DND-41 (cell line): ENCODE data around the gene AHNAK.
A peak's percentile ranks its signal among the peaks of the same experiment; 100 is the strongest.
"Not testable (repeated sequence)": the region's sequence is repeated elsewhere in the genome, so short reads cannot be mapped to it uniquely, and the experiment has no call there.

Experiments
- ATAC-seq: fragments of 200-7000 bp; cut with Tn5 transposase; 3 replicates; pipeline ENCODE4 v1.9.1; 2021; ENCODE audit warnings: low read depth; ENCODE audit not compliant: insufficient read depth
- DNase-seq: peaks from one replicate; pipeline ENCODE4 v3.0.0-alpha.2; 2020
- H2AFZ ChIP-seq: 2 replicates; pipeline ENCODE4 v1.6.0; 2012; ENCODE audit warnings: low read depth, low read length
- H3K27ac ChIP-seq: 2 replicates; pipeline ENCODE4 v1.5.1; 2012; ENCODE audit warnings: low read length, inconsistent platforms
- H3K27me3 ChIP-seq: fragments of 200-600 bp; sonication (generic); 2 replicates; pipeline ENCODE4 v1.6.0; 2012; ENCODE audit warnings: low read length, mild to moderate bottlenecking, inconsistent platforms; ENCODE audit not compliant: insufficient read depth, poor library complexity
- H3K36me3 ChIP-seq: 2 replicates; pipeline ENCODE4 v1.5.1; 2012; ENCODE audit warnings: low read length, inconsistent platforms; ENCODE audit not compliant: insufficient read depth
- H3K4me1 ChIP-seq: 2 replicates; pipeline ENCODE4 v1.5.1; 2012; ENCODE audit warnings: mild to moderate bottlenecking, low read length; ENCODE audit not compliant: insufficient read depth
- H3K4me2 ChIP-seq: 2 replicates; pipeline ENCODE4 v1.6.0; 2012; ENCODE audit warnings: mild to moderate bottlenecking, moderate library complexity, low read length, inconsistent platforms; ENCODE audit not compliant: insufficient read depth
- H3K4me3 ChIP-seq, 2 experiments: fragments of 200-600 bp in 1 of 2; shearing (Covaris generic) in 1 of 2; 2 replicates each; pipeline ENCODE4 v1.5.1; 2012 to 2016; ENCODE audit warnings: inconsistent platforms in 2 of 2, low read length in 2 of 2, mild to moderate bottlenecking in 2 of 2, low read depth in 1 of 2, moderate library complexity in 1 of 2
- H3K79me2 ChIP-seq: 2 replicates; pipeline ENCODE4 v1.6.0; 2012; ENCODE audit warnings: low read length, inconsistent platforms; ENCODE audit not compliant: insufficient read depth
- H3K9ac ChIP-seq: 2 replicates; pipeline ENCODE4 v1.6.0; 2012; ENCODE audit warnings: low read depth, mild to moderate bottlenecking, inconsistent platforms, low read length, moderate library complexity
- H3K9me3 ChIP-seq: 2 replicates; pipeline ENCODE4 v1.5.1; 2012; ENCODE audit warnings: low read length, moderate library complexity, mild to moderate bottlenecking, inconsistent platforms; ENCODE audit not compliant: insufficient read depth, severe bottlenecking
- H4K20me1 ChIP-seq: 2 replicates; pipeline ENCODE4 v1.6.0; 2012; ENCODE audit warnings: low read length; ENCODE audit not compliant: insufficient read depth
- CTCF ChIP-seq: IDR thresholded peaks from 2 replicates; pipeline ENCODE4 v1.5.1; 2012; ENCODE audit warnings: borderline replicate concordance, low read length, moderate library complexity, mild to moderate bottlenecking; ENCODE audit not compliant: poor library complexity, severe bottlenecking; ENCODE audit errors: extremely low read depth
- EZH2 ChIP-seq: IDR thresholded peaks from 3 replicates; pipeline ENCODE4 v1.6.1; 2012; ENCODE audit warnings: borderline replicate concordance, low read depth, mild to moderate bottlenecking, moderate library complexity, low read length, inconsistent platforms; ENCODE audit not compliant: severe bottlenecking

AHNAK gene

GRCh38 chr11:62573592-62574362 is 27.2 kb upstream of the AHNAK start, which contains the start of gene EEF1G:
Gene EEF1G (minus strand): TSS chr11:62573891. CDS start chr11:62573842, 49 bp downstream.
- Histone ChIP-seq H3K9ac (peak within 1 kb of the TSS; percentile 72), H3K79me2 (peaks cover 74% of the 10 kb centered on the region), H3K4me2 (peak within 1 kb of the TSS; percentile 91), H3K4me3 (peak within 1 kb of the TSS; percentile 79 to 82), H3K27ac (peak within 1 kb of the TSS; percentile 85), H3K36me3 (peaks cover 75% of the 10 kb centered on the region), H4K20me1 (peaks cover 34% of the 10 kb centered on the region; the same call in 1 of the 2 replicates), H3K27me3 (no peaks in the 10 kb centered on the region), H3K4me1 (peaks cover 61% of the 10 kb centered on the region), H2AFZ (peak within 1 kb of the TSS; percentile 84), H3K9me3 (no peaks in the 10 kb centered on the region)
- DNase-seq (peak; percentile 100), ATAC-seq (peak; percentile 93)
- TF ChIP-seq CTCF, result no peak
- TF ChIP-seq EZH2, result no peak

DNA sequence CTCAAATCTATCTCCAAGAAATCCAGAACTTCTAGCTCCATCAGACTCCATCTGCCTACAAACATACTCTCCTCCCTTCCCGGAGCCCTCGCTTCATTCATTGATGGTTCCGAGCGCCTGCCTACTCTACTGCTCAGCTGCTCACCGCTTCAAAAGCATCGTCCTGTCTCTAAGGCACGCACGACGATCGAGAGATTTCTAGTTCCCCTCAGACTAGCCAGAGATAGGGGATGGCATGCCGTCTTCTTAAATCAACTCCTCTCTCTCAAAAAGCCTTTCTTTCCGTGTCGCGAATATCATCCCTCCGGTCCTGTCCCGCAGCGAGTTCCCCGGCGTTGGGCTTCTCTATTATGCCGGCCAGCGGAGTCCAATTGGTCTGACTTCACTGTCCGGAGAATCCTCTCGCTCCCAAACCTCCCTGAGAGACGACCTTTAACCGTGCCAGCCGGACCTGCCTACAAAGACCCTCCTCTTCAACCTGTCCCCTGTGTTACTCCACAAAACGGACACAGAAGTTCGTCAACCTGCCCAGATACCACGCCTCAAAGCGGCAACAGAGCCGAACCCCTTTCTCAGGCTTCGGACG is 26.5 kb upstream of the AHNAK start:
- peak overlapping the region; percentile 77 for H3K27ac ChIP-seq
- ATAC-seq, result peak; percentile 15; the same call in 1 of the 3 replicates
- peaks cover 34% of the 10 kb centered on the region; the same call in 1 of the 2 replicates for H4K20me1 ChIP-seq
- no peaks in the 10 kb centered on the region for H3K9me3 ChIP-seq
- H3K27me3 ChIP-seq, result no peaks in the 10 kb centered on the region
- DNase-seq, result peak; percentile 51
- peak overlapping the region; percentile 77 to 82; a peak in 3 of 4 replicates for H3K4me3 ChIP-seq
- peak overlapping the region; percentile 64 for H3K4me2 ChIP-seq
- H3K36me3 ChIP-seq, result peaks cover 73% of the 10 kb centered on the region
- peaks cover 79% of the 10 kb centered on the region for H3K79me2 ChIP-seq
- H3K4me1 ChIP-seq, result peaks cover 61% of the 10 kb centered on the region
- TF ChIP-seq CTCF (no peak), EZH2 (no peak)
- peak overlapping the region; percentile 76 for H2AFZ ChIP-seq
- peak overlapping the region; percentile 71 for H3K9ac ChIP-seq

DNA sequence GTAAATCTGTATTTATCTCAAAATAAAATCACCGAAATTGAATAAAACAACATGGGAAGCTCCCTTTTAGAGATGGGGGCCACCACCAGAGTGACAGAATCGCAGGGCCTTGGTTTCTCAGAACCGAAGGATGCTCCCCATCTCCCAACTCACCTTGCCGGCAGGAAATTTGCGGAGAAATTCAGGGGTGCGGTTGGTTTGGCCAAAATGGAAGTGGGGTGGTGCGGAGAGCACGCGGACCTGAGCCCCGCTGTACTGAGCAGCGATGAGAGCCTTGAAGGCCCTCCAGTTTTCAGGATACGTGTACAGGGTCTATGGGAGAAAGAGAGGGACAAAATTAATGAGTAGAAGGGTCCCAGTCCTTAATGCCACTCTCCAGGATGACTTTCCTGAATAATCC is 25.8 kb upstream of the AHNAK start:
- peaks cover 35% of the 10 kb centered on the region; the same call in 1 of the 2 replicates for H4K20me1 ChIP-seq
- TF ChIP-seq EZH2, result no peak
- TF ChIP-seq CTCF, result no peak
- no peaks in the 10 kb centered on the region for H3K27me3 ChIP-seq
- peaks cover 63% of the 10 kb centered on the region for H3K4me1 ChIP-seq
- no peak overlapping the region for H2AFZ ChIP-seq
- DNase-seq (no peak), ATAC-seq (no peak)
- peak overlapping the region; percentile 77 for H3K27ac ChIP-seq
- H3K4me3 ChIP-seq, result peak overlapping the region; percentile 77 to 82; a peak in 3 of 4 replicates
- peaks cover 76% of the 10 kb centered on the region for H3K36me3 ChIP-seq
- H3K9ac ChIP-seq, result peak overlapping the region; percentile 71
- peaks cover 82% of the 10 kb centered on the region for H3K79me2 ChIP-seq
- H3K4me2 ChIP-seq, result peak overlapping the region; percentile 64
- no peaks in the 10 kb centered on the region for H3K9me3 ChIP-seq

DNA sequence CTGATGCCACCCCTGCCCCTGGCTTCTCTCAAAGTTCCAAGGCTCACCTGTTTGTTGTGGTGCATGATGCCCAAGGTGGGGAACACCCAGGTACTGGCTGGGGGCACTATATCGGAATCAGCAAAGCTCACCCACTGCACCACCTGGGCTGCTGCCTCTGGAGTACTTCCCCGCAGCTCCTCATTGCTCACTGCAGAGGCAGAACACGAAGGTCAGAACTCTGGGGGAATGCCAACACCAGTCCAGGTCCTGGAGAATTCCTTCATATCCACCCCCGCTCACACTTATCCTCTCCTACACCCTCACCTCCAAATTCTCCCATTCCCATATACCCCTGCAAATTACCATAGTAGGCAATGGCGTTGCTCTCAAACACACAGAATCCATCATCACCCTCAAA is 24.9 kb upstream of the AHNAK start:
- Histone ChIP-seq H4K20me1 (peaks cover 43% of the 10 kb centered on the region; the same call in 1 of the 2 replicates), H3K4me1 (peaks cover 71% of the 10 kb centered on the region), H3K36me3 (peaks cover 76% of the 10 kb centered on the region), H3K9ac (peak overlapping the region; percentile 71), H3K79me2 (peaks cover 88% of the 10 kb centered on the region), H3K4me2 (peak overlapping the region; percentile 64)
- H3K4me3 ChIP-seq, ATAC-seq, H3K27ac ChIP-seq, H3K27me3 ChIP-seq, H3K9me3 ChIP-seq, H2AFZ ChIP-seq, DNase-seq: not testable (repeated sequence)

DNA sequence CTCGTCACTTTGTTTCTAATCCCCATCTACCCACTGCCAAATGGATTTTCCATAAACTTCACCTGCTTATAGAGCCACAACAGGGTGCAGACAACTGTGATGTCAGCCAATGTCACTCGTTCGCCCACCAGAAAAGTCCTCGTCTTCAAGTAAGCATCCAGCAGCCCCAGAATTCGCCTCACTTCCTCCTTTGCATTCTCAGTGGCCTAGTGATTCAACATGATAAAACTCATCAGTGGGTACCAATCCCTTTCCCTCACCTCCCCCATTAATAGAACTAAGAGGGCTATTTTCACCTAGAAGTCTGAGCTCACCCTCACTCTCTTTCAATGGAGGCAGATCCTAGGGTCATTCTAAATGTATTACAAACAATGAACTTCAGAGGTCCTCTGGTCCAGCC is 24.3 kb upstream of the AHNAK start:
- not testable (repeated sequence) for H3K9me3 ChIP-seq, H3K9ac ChIP-seq, H2AFZ ChIP-seq, H3K4me3 ChIP-seq, DNase-seq, H3K27ac ChIP-seq, H3K27me3 ChIP-seq, ATAC-seq
- peaks cover 88% of the 10 kb centered on the region for H3K79me2 ChIP-seq
- H3K4me1 ChIP-seq, result peaks cover 68% of the 10 kb centered on the region
- H3K4me2 ChIP-seq, result peak overlapping the region; percentile 64
- peaks cover 47% of the 10 kb centered on the region; the same call in 1 of the 2 replicates for H4K20me1 ChIP-seq
- H3K36me3 ChIP-seq, result peaks cover 76% of the 10 kb centered on the region
